Measurements from ENCODE around the gene OSBPL6.
"Not testable (repeated sequence)": the region's sequence is repeated elsewhere in the genome, so short reads cannot be mapped to it uniquely, and the experiment has no call there.

OSBPL6 gene

DNA sequence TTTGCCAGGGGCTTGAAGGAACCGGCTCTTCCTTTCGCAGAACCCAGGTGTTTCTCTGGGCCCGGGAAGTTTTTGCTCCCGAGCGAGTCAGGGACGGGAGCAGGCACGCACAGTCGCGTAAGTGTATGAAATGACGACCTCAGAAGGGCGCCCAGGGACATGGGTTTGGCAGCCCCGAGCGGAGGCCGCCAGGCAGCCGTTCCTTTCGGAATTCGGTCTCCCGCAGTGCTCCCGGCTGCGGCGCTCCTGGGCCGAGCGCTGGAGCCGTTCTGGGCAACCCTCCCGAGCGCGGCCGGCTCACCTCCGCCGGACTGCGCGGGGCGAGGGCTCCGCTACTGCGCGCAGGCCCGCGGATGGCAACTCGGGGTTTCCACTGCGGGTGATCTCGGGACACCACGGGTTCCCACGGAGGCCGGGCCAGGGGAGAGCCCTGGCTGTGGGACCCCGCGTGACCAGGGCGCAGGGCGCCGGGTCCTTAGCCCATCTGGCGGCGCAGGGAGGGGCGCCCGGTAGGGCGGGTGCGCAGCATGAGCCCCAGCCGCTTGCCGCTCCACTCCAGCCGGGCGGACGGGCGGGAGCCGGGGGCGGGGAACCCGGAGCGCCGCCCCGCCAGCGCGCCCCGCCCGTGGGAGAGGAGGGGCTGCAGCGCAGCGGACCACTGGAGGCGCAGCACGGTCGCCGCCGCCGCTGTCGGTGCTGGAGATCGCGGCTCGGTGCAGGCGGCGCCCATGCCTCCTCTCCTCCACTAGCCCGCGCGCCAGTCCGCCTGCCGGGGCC, at the start of gene OSBPL6:
TSS of gene OSBPL6 (plus strand) at position 690 of the 777 bp plus-strand sequence. CDS start 111,673 bp downstream, outside the sequence.
- DNase-seq (ENCODE audit: low spot score), result peak; percentile 93

GRCh38 chr2:178152033-178152432, 42.3 kb upstream of the OSBPL6 start:
- DNase-seq (ENCODE audit: low spot score), result no peak

DNA sequence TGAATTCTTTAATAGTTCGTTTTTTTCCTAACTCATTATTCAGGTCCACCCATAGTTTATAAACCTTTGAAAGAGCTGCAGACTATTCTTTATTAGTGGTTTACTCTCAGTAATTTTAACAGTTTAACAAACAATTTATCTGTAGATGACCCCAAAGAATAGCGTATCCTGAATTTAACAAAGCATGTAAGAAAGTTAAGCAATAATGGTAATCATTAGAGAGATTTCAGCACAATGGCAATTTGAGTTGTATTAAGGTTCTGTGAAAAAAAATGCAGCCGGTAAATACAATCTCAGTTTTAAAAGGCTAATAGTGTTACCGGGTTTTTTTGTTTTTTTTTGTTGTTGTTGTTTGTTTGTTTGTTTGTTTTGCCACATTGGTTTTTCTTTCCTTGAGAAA, 41.8 kb upstream of the OSBPL6 start:
- no peak for DNase-seq (ENCODE audit: low spot score)

DNA sequence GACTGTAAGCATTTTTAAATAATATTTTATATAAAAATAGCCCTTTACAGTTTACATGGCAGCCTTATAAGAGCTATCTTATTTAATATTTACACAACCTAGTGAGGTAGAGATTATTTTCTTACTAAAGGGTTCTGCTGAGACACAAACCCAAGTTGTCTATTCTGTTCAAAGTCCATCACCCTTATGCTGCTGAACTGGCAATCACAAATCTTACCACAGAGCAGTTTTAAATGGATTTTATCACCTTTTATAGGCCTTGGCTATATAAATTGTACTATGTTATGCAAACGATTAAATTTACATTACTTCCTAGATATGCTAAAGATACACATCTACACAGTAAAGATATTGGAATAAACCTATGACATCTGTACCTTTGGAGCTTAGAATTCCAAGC, 41.3 kb upstream of the OSBPL6 start:
- no peak for DNase-seq (ENCODE audit: low spot score)

DNA sequence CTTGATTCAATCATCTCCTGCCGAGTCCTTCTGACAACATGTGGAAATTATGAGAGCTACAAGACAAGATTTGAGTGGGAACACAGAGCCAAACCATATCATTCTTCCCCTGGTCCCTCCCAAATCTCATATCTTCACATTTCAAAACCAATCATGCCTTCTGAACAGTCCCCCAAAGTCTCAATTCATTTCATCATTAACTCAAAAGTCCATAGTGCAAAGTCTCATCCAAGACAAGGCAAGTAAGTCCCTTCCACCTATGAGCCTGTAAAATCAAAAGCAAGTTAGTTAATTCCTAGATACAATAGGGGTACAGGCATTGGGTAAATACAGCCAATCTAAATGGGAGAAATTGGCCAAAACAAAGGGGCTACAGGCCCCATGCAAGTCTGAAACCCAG, 40.4 kb upstream of the OSBPL6 start:
- not testable (repeated sequence) for DNase-seq (ENCODE audit: low spot score)

DNA sequence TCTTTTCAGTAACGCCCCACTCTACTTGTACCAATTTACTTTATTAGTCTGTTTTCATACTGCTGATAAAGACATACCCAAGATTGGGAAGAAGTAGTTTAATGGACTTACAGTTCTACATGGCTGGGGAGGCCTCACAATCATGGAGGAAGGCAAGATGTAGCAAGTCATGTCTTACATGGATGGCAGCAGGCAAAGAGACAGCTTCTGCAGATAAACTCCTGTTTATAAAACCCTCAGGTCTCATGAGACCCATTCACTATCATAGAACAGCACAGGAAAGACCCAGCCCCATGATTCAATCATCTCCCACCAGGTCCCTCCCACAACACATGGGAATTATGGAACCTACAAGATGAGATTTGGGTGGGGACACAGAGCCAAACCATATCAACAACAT, 38.8 kb upstream of the OSBPL6 start:
- no peak for DNase-seq (ENCODE audit: low spot score)

- DNase-seq (ENCODE audit: low spot score), result no peak
Observed at GRCh38 chr2:178157574-178157973, 36.7 kb upstream of the OSBPL6 start.

DNA sequence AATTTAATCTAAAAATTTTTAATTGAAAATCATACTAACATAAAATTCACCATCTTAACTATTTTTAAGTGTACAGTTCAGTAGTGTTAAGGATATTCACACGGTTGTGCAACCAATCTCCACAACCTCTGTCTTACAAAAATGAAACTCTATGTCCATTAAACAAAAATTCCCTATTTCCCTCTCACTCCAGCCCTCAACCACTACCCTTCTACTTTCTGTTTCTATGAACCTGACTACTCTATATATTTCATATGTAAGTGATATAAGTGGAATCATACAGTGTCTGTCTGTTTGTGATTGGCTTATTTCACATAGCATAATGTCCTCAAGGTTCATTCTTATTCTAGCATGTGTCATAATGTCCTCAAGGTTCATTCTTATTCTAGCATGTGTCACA, 34.3 kb upstream of the OSBPL6 start:
- DNase-seq (ENCODE audit: low spot score), result no peak

DNA sequence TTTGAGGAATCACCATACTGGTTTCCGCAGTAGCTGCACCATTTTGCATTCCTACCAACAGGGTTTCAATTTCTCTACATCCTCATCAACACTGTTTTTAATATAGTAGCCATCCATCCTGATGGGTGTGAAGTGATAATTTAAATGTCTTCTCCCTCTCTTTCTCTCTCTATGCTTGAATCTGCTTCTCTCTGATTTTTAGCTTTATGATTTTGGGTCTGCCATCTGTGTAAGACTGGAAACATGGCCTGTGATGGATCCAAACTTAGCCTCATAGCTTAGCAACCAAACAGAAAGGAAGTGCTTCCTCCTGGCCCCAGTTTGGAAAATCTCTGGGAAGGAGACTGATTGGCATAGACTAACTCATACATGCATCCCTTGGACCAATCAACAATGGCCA, 33.7 kb upstream of the OSBPL6 start:
- no peak for DNase-seq (ENCODE audit: low spot score)

DNA sequence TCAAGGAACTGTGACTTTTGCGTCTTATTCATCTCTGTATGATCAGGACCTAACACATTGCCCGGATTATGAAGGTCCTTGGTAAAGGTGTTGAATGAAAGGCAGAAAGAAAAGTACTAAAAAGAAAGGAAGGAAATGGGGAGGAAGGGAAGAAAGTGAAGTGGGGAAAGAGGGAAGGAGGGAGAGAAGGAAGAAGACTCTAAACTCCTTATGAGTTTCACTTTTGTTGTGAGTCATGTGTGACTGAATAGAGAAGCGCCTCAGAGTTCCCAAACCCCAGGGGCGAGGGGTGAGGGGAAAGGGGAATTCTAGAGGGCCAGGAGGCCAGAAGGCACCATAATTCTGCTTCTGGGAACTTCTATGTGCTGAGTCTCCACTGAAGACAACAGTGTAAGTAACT, 30.9 kb upstream of the OSBPL6 start:
- DNase-seq (ENCODE audit: low spot score), result no peak

DNA sequence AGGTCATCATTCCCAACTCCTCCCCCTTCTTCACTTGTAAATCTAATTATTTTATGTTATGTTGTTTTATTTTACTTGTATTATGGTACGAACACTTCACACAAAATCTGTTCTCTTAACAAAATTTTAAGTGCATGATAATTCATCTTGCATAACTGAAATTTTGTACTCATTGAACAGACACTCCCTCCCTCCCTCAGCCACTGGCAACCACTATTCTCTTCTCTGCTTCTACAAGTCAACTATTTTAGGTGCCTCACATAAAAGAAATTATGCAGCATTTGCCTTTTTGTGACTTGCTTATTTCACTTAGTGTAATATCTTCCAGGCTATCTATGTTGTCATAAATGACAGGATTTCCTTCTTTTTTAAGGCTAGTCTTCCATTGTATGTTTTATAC, 30.4 kb upstream of the OSBPL6 start:
- no peak for DNase-seq (ENCODE audit: low spot score)

- DNase-seq (ENCODE audit: low spot score), result no peak
Observed at GRCh38 chr2:178173657-178174056, 20.7 kb upstream of the OSBPL6 start.

DNA sequence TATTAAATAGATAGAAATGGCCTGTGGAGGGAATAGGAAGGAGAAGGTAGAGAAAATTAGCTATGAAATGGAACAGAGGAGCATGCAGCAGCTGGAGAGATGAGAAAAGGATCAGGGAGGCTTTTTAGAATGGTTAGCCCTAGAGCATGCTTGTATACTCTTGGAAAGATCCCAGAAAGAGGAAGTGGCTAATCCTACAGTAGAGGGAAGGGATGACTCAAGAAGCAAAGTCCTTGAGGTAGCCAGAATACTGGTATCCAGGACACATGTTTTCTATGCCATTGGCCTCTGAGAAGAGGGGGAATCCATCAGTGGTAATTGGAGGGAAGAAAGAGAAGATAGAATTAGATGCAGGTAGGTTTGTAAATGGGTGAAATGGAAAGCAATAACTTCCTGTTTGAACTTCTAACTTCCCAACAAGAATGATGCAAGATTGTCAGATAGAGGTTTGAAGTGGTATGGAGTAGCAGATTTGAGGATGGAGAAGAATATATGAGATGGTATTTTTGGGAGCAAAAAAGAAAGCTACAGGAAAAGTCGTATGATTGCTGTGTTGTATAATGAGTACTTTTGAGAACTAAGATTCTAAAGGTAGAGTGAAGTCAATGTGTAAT, 17.1 kb upstream of the OSBPL6 start:
- DNase-seq (ENCODE audit: low spot score), result no peak

- not testable (repeated sequence) for DNase-seq (ENCODE audit: low spot score)
Observed at GRCh38 chr2:178180648-178181047, 13.7 kb upstream of the OSBPL6 start.

DNA sequence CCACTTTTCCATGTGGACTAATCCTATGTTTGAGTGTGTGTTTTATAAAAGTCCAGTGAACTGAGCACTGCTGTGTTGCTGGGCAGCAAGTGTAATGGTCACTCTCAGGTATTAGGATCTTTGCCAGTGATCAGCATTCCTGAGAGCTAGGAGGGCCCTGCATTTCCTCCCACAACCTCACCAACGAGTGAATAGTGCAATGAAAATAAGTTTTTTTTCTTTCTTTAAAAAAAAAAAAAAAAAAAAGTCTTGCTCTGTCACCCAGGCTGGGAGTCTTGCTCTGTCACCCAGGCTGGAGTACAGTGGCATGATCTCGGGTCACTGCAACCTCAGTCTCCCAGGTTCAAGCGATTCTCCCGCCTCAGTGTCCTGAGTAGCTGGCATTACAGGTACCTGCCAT, 6.5 kb upstream of the OSBPL6 start:
- no peak for DNase-seq (ENCODE audit: low spot score)

- DNase-seq (ENCODE audit: low spot score), result no peak
Observed at GRCh38 chr2:178188466-178188865, 5.8 kb upstream of the OSBPL6 start.

GRCh38 chr2:178191004-178191508, 3.3 kb upstream of the OSBPL6 start:
- DNase-seq (ENCODE audit: low spot score), result no peak

- DNase-seq (ENCODE audit: low spot score), result no peak
Observed at GRCh38 chr2:178191511-178191910, 2.8 kb upstream of the OSBPL6 start.

DNA sequence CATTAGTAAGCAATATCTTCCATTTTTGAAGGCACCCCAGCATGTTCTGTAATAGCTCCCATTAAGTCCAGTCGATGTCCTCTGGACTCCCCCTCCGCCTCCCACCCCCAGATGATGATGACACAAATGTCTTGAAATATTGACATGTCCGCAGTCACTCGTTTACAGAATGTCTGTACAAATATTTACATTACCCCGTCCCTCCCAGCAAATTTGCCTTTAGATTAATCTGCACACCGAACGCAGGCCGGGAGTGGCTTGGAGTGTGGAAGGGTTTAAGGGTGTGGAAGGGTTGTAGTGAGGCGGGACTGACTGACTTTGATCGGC, 853 bp upstream of the OSBPL6 start:
- DNase-seq (ENCODE audit: low spot score), result no peak

DNA sequence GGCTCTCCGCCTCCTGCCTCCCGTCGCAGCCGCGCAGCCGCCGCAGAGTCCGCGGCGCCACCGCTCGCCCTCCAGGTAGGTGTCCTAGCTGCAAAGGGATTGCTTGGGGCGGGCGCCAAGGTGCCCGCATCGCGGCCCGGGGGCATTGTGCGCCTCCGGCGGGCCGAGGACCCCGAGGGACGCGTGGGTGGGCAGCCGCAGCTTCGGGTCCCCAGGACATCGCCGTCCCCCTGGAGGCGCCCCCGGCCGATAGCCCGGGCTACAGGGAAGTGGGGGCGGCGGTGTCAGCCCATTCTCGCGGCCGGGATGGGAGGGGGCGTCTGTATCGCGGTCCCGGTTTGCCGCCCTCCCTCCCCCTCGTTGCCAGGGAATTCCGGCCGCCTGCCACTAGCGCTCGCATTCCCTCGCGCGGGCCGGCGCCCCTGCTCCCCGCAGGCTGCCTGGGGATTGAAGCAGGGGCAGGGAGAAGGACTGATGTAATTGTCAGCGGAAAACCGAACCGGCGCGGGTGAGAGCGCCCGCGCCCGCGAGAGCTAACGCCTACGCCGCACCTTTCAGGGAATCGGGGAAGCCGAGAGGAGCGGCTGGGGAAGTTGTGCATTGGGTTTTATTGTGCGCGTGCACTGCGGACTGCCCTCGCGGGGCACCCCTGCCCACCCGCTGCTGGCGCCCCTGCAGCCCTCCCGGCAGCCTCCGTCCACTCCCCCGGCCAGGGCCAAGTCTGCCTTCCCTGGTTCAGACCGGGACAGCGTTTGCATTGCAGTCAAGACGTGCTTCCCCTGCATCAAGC, 483 bp downstream of the OSBPL6 start:
- DNase-seq (ENCODE audit: low spot score), result peak; percentile 72

GRCh38 chr2:178195390-178196166, 1.3 kb downstream of the OSBPL6 start:
- no peak for DNase-seq (ENCODE audit: low spot score)

DNA sequence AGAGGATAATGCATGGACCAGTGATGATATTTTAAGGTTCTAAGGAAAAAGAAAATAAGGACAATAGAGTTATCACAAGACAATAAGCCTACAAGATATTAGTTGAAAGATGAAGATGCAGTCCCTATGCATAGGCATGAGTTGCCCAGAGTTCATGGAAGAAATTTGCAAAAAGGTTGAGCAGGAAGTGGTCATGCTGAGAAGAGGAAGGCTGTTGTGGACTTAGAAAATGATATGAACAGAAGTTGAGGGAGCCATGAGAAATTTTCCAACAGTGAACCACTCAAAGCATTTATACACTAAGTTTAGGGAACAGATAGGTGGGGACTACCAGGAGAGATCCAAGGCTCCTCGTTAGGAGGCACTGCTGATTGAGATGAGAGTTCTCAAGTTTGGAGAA, 3.5 kb downstream of the OSBPL6 start:
- no peak for DNase-seq (ENCODE audit: low spot score)
